HG02798 (cell line): Measurements from ENCODE around the gene CTDP1.

Experiments
- ATAC-seq: cut with Tn5 transposase; IDR thresholded peaks from one replicate; pipeline ENCODE4 v1.9.1; 2021; ENCODE audit warnings: mild to moderate bottlenecking; ENCODE audit not compliant: unreplicated experiment, poor library complexity

CTDP1 gene

GRCh38 chr18:79754022-79754761 lies 74.6 kb downstream of the CTDP1 start:
- ATAC-seq, result no peak

GRCh38 chr18:79754831-79755351 lies 75.3 kb downstream of the CTDP1 start:
- no peak for ATAC-seq

GRCh38 chr18:79755496-79756142 lies 76.0 kb downstream of the CTDP1 start:
- no peak for ATAC-seq

- no peak for ATAC-seq
These were observed 76.5 kb downstream of the CTDP1 start for GRCh38 chr18:79756143-79756500.

GRCh38 chr18:79756826-79757225 lies 77.2 kb downstream of the CTDP1 start:
- no peak for ATAC-seq

- ATAC-seq, result no peak
These were observed 80.7 kb downstream of the CTDP1 start for GRCh38 chr18:79760348-79760747.

GRCh38 chr18:79760881-79761280 lies 81.3 kb downstream of the CTDP1 start:
- ATAC-seq, result no peak

GRCh38 chr18:79763407-79763806 lies 83.8 kb downstream of the CTDP1 start:
- no peak for ATAC-seq

GRCh38 chr18:79764131-79764530 lies 84.5 kb downstream of the CTDP1 start:
- ATAC-seq, result no peak

GRCh38 chr18:79765491-79766245 lies 86.1 kb downstream of the CTDP1 start:
- ATAC-seq, result no peak

GRCh38 chr18:79766308-79766707 lies 86.7 kb downstream of the CTDP1 start:
- no peak for ATAC-seq

GRCh38 chr18:79768745-79769144 lies 89.1 kb downstream of the CTDP1 start:
- no peak for ATAC-seq

- ATAC-seq, result no peak
These were observed 90.3 kb downstream of the CTDP1 start for GRCh38 chr18:79769698-79770500.

- no peak for ATAC-seq
These were observed 90.9 kb downstream of the CTDP1 start for GRCh38 chr18:79770501-79770815.

GRCh38 chr18:79770826-79771225 lies 91.2 kb downstream of the CTDP1 start:
- no peak for ATAC-seq

- ATAC-seq, result no peak
These were observed 92.0 kb downstream of the CTDP1 start for GRCh38 chr18:79771446-79772107.

- ATAC-seq, result no peak
These were observed 92.7 kb downstream of the CTDP1 start for GRCh38 chr18:79772108-79772864.

- ATAC-seq, result no peak
These were observed 93.5 kb downstream of the CTDP1 start for GRCh38 chr18:79772865-79773696.
